Mesendoderm (in vitro differentiated cells): ENCODE results near the gene FBL.
"Not testable (repeated sequence)": the region's sequence is repeated elsewhere in the genome, so short reads cannot be mapped to it uniquely, and the experiment has no call there.

Experiments used
- DNase-seq: peaks from one replicate; pipeline ENCODE4 v3.0.0; 2013
- H2AK5ac ChIP-seq: 2 replicates; pipeline ENCODE4 v1.6.1; 2013; ENCODE audit warnings: low read length, inconsistent platforms
- H2BK120ac ChIP-seq: 2 replicates; pipeline ENCODE4 v1.6.1; 2013; ENCODE audit warnings: low read depth, mild to moderate bottlenecking, low read length, moderate library complexity, mixed read lengths
- H2BK15ac ChIP-seq: replicated peaks from 2 replicates; pipeline ENCODE4 v1.6.1; 2013; ENCODE audit warnings: low read depth, mild to moderate bottlenecking, moderate library complexity
- H2BK5ac ChIP-seq: 2 replicates; pipeline ENCODE4 v1.6.1; 2013; ENCODE audit warnings: low read length, inconsistent platforms
- H3K18ac ChIP-seq: 2 replicates; pipeline ENCODE4 v1.6.1; 2013; ENCODE audit warnings: mild to moderate bottlenecking, low read length, mixed read lengths
- H3K23ac ChIP-seq: one replicate; pipeline ENCODE4 v1.6.1; 2013; ENCODE audit warnings: low read length
- H3K27ac ChIP-seq: 2 replicates; pipeline ENCODE4 v1.5.1; 2013; ENCODE audit warnings: low read depth, mild to moderate bottlenecking, inconsistent platforms, low read length, moderate library complexity
- H3K27me3 ChIP-seq: 2 replicates; pipeline ENCODE4 v1.6.1; 2013; ENCODE audit warnings: low read length, control low read depth, mild to moderate bottlenecking, inconsistent platforms; ENCODE audit not compliant: insufficient read depth, poor library complexity
- H3K36me3 ChIP-seq: 2 replicates; pipeline ENCODE4 v1.6.1; 2013; ENCODE audit warnings: low read length, inconsistent platforms; ENCODE audit not compliant: control insufficient read depth, insufficient read depth
- H3K4ac ChIP-seq: one replicate; pipeline ENCODE4 v1.6.1; 2013; ENCODE audit warnings: low read depth, mild to moderate bottlenecking, low read length, moderate library complexity
- H3K4me1 ChIP-seq: 2 replicates; pipeline ENCODE4 v1.6.1; 2013; ENCODE audit warnings: low read depth, low read length, inconsistent platforms; ENCODE audit not compliant: control insufficient read depth
- H3K4me2 ChIP-seq: 2 replicates; pipeline ENCODE4 v1.6.1; 2013; ENCODE audit warnings: low read length
- H3K4me3 ChIP-seq: 2 replicates; pipeline ENCODE4 v1.5.1; 2013; ENCODE audit warnings: mild to moderate bottlenecking, low read length
- H3K56ac ChIP-seq: one replicate; pipeline ENCODE4 v1.6.1; 2013; ENCODE audit warnings: low read length
- H3K79me1 ChIP-seq: 2 replicates; pipeline ENCODE4 v1.6.1; 2013; ENCODE audit warnings: low read length, inconsistent platforms
- H3K79me2 ChIP-seq: 2 replicates; pipeline ENCODE4 v1.6.1; 2013; ENCODE audit warnings: mild to moderate bottlenecking, low read length; ENCODE audit not compliant: control insufficient read depth, insufficient read depth
- H3K9ac ChIP-seq: 2 replicates; pipeline ENCODE4 v1.6.1; 2013; ENCODE audit warnings: low read length, inconsistent platforms
- H4K5ac ChIP-seq: one replicate; pipeline ENCODE4 v1.6.1; 2013; ENCODE audit warnings: low read length
- H4K8ac ChIP-seq: one replicate; pipeline ENCODE4 v1.6.1; 2013; ENCODE audit warnings: low read depth, mild to moderate bottlenecking, control low read depth, low read length, moderate library complexity
- WGBS: extraction: QIAGEN DNeasy Blood & Tissue Kit; methylation state at CpG from one replicate; pipeline ENCODE4 v1.1.7; 2013; ENCODE audit warnings: low lambda C conversion rate, missing lambda C conversion rate; ENCODE audit not compliant: insufficient coverage; ENCODE audit errors: extremely low coverage; 5-methylcytosine and 5-hydroxymethylcytosine counted together

FBL gene

GRCh38 chr19:39878398-39878797 lies 32.2 kb upstream of the FBL start:
- no peak overlapping the region for H3K56ac ChIP-seq
- H3K27me3 ChIP-seq = no peaks in the 10 kb centered on the region
- H3K79me1 ChIP-seq = no peaks in the 10 kb centered on the region
- no peak overlapping the region for H3K4ac ChIP-seq
- no peaks in the 10 kb centered on the region for H3K4me1 ChIP-seq
- H2BK5ac ChIP-seq = no peak overlapping the region
- no peak overlapping the region for H2BK120ac ChIP-seq
- H4K8ac ChIP-seq = no peak overlapping the region
- no peak overlapping the region for H3K23ac ChIP-seq
- no peak overlapping the region for H3K4me3 ChIP-seq
- WGBS = no CpG with 5 or more reads among the region's 1 CpG
- no peak overlapping the region for H3K9ac ChIP-seq
- no peak overlapping the region for H3K27ac ChIP-seq
- no peak overlapping the region for H2AK5ac ChIP-seq
- no peak overlapping the region for H4K5ac ChIP-seq
- H2BK15ac ChIP-seq = no peak overlapping the region
- no peaks in the 10 kb centered on the region for H3K36me3 ChIP-seq
- DNase-seq = no peak
- no peak overlapping the region for H3K18ac ChIP-seq
- no peak overlapping the region for H3K4me2 ChIP-seq
- no peaks in the 10 kb centered on the region for H3K79me2 ChIP-seq

GRCh38 chr19:39877982-39878381 lies 31.8 kb upstream of the FBL start:
- not testable (repeated sequence) for H2BK120ac ChIP-seq, H3K79me1 ChIP-seq, H3K79me2 ChIP-seq, H3K4me2 ChIP-seq, H3K56ac ChIP-seq, H3K23ac ChIP-seq, H2AK5ac ChIP-seq, H3K36me3 ChIP-seq, H3K27me3 ChIP-seq, H4K8ac ChIP-seq, H3K4me1 ChIP-seq, H2BK5ac ChIP-seq, H3K27ac ChIP-seq, H2BK15ac ChIP-seq, H3K9ac ChIP-seq, H4K5ac ChIP-seq, H3K4ac ChIP-seq, H3K4me3 ChIP-seq, DNase-seq, H3K18ac ChIP-seq
- WGBS = no CpG with 5 or more reads among the region's 17 CpGs

DNA sequence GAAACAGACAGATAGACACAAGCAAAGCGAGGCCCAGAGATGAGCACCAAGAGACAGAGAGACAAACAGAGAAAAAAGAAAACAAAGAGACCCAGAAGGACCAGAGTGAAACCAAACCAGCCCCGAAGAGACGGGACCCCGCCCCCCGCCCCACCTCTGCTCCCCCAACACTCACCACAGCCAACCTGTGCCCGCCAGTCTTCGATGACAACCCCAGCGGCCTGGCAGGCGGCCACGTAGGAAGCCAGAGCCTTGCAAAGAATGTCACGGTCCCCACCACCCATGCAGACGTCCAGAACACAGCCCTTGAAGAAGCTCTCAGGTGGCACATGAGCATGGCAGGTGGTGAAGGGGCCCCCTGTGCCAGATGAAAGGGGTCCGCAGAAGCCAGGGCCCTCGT lies 31.3 kb upstream of the FBL start:
- not testable (repeated sequence) for H3K56ac ChIP-seq

DNA sequence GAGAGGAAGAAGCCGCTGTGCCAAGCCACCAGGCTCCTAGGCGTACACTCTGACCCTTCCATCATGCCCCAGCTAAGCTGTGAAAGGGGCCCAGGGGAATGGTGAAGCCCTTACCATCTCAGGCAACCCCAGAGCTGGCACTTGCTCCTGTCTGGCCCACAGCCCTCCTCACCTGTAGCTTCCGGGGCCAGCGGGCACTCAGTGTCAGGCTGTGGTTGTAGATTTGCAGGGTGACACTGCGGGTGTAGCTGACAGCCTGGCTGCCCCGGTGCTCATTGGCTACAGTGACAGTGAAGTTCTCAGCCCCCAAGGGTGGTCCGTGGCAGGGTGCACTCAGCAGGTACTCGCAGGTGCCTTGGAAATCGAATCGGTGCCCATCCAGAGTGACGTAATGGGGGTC lies 30.3 kb upstream of the FBL start:
- H3K79me1 ChIP-seq, H3K79me2 ChIP-seq, H3K56ac ChIP-seq, H2BK5ac ChIP-seq, DNase-seq, H3K4me2 ChIP-seq, H3K23ac ChIP-seq, H2BK120ac ChIP-seq, H3K4ac ChIP-seq, H3K4me1 ChIP-seq, H3K18ac ChIP-seq, H3K27me3 ChIP-seq, H3K9ac ChIP-seq, H3K36me3 ChIP-seq, H2AK5ac ChIP-seq, H3K4me3 ChIP-seq, H4K5ac ChIP-seq, H4K8ac ChIP-seq, H3K27ac ChIP-seq, H2BK15ac ChIP-seq: not testable (repeated sequence)
- no CpG with 5 or more reads among the region's 11 CpGs for WGBS

More for the DNA sequence above, 31.3 kb upstream of the FBL start:
- H4K8ac ChIP-seq, H3K4ac ChIP-seq, H3K27me3 ChIP-seq, H3K4me3 ChIP-seq, H3K9ac ChIP-seq, H4K5ac ChIP-seq, H3K23ac ChIP-seq, H3K4me2 ChIP-seq, H3K4me1 ChIP-seq, DNase-seq, H3K27ac ChIP-seq, H3K79me1 ChIP-seq, H3K36me3 ChIP-seq, H2BK5ac ChIP-seq, H3K79me2 ChIP-seq, H2AK5ac ChIP-seq, H3K18ac ChIP-seq, H2BK15ac ChIP-seq, H2BK120ac ChIP-seq: not testable (repeated sequence)
- WGBS = no CpG with 5 or more reads among the region's 14 CpGs

DNA sequence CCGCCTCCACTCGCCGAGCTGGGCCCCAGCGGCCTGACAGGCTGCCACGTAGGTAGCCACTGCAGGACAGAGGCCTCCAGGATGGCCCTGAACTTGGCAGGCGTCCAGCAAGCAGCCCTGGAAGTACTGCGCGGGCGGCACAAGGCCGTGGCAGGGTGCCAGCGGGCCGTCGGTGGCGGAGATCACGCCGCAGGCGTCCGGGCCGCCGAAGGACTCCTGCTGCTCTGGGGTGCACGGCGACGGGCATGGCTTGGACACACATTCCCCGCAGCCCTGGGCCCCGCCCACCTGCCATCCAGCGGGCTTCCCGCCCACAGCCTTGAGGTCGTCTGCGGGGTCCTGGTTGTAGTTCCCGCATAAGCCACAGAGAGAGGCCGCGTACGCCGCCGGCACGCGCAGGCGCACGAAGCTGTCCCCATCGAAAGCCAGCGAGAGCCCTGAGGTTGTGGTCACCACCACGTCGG lies 29.3 kb upstream of the FBL start:
- not testable (repeated sequence) for H3K4me3 ChIP-seq, H4K8ac ChIP-seq, H3K27ac ChIP-seq, H3K9ac ChIP-seq, DNase-seq, H2AK5ac ChIP-seq, H3K79me2 ChIP-seq, H4K5ac ChIP-seq, H3K4ac ChIP-seq, H2BK120ac ChIP-seq, H3K4me2 ChIP-seq, H3K27me3 ChIP-seq, H3K36me3 ChIP-seq, H3K18ac ChIP-seq, H3K4me1 ChIP-seq, H3K56ac ChIP-seq, H3K79me1 ChIP-seq, H2BK15ac ChIP-seq, H3K23ac ChIP-seq, H2BK5ac ChIP-seq
- no CpG with 5 or more reads among the region's 43 CpGs for WGBS

- Histone ChIP-seq H4K5ac (no peak overlapping the region), H3K36me3 (no peaks in the 10 kb centered on the region), H3K4me3 (no peak overlapping the region), H3K18ac (no peak overlapping the region), H2BK5ac (no peak overlapping the region), H3K27me3 (no peaks in the 10 kb centered on the region), H2BK15ac (no peak overlapping the region), H3K4me2 (no peak overlapping the region), H4K8ac (no peak overlapping the region), H3K79me2 (no peaks in the 10 kb centered on the region), H3K27ac (no peak overlapping the region), H3K4ac (no peak overlapping the region), H2AK5ac (no peak overlapping the region), H3K9ac (no peak overlapping the region), H3K79me1 (no peaks in the 10 kb centered on the region), H3K56ac (no peak overlapping the region), H3K23ac (no peak overlapping the region), H3K4me1 (no peaks in the 10 kb centered on the region), H2BK120ac (no peak overlapping the region)
- WGBS = no CpG with 5 or more reads among the region's 1 CpG
- DNase-seq = no peak
Measured at GRCh38 chr19:39874404-39874803, 28.2 kb upstream of the FBL start.
